ENCODE data around the gene ADAMTS17.

ADAMTS17 gene

GRCh38 chr15:100278596-100279380, 63.0 kb downstream of the ADAMTS17 start:
- DNase-seq (ENCODE audit: low read depth): no peak
- TF ChIP-seq CTCF (IDR thresholded peaks at IDR 0.05; ENCODE audit: low read depth, low read length, missing control alignments): no peak
- no peak overlapping the region for H3K4me3 ChIP-seq (ENCODE audit: low read depth, low read length)

GRCh38 chr15:100277087-100277855, 64.5 kb downstream of the ADAMTS17 start:
- no peak for TF ChIP-seq CTCF (IDR thresholded peaks at IDR 0.05; ENCODE audit: low read depth, low read length, missing control alignments)
- no peak for DNase-seq (ENCODE audit: low read depth)
- no peak overlapping the region for H3K4me3 ChIP-seq (ENCODE audit: low read depth, low read length)

GRCh38 chr15:100276506-100276905, 65.3 kb downstream of the ADAMTS17 start:
- TF ChIP-seq CTCF (IDR thresholded peaks at IDR 0.05; ENCODE audit: low read depth, low read length, missing control alignments): no peak
- H3K4me3 ChIP-seq (ENCODE audit: low read depth, low read length): no peak overlapping the region
- no peak for DNase-seq (ENCODE audit: low read depth)

- no peak overlapping the region for H3K4me3 ChIP-seq (ENCODE audit: low read depth, low read length)
- no peak for TF ChIP-seq CTCF (IDR thresholded peaks at IDR 0.05; ENCODE audit: low read depth, low read length, missing control alignments)
- no peak for DNase-seq (ENCODE audit: low read depth)
Observed at GRCh38 chr15:100275641-100276040, 66.1 kb downstream of the ADAMTS17 start.

GRCh38 chr15:100269831-100270230, 71.9 kb downstream of the ADAMTS17 start:
- H3K4me3 ChIP-seq (ENCODE audit: low read depth, low read length): no peak overlapping the region
- no peak for TF ChIP-seq CTCF (IDR thresholded peaks at IDR 0.05; ENCODE audit: low read depth, low read length, missing control alignments)
- DNase-seq (ENCODE audit: low read depth): no peak

- no peak for TF ChIP-seq CTCF (IDR thresholded peaks at IDR 0.05; ENCODE audit: low read depth, low read length, missing control alignments)
- no peak for DNase-seq (ENCODE audit: low read depth)
- no peak overlapping the region for H3K4me3 ChIP-seq (ENCODE audit: low read depth, low read length)
Observed at GRCh38 chr15:100266166-100266565, 75.6 kb downstream of the ADAMTS17 start.

All from GM12864 (cell line).